ENCODE data around the gene DOCK10.
"Not testable (repeated sequence)": the region's sequence is repeated elsewhere in the genome, so short reads cannot be mapped to it uniquely, and the experiment has no call there.

DOCK10 gene

DNA sequence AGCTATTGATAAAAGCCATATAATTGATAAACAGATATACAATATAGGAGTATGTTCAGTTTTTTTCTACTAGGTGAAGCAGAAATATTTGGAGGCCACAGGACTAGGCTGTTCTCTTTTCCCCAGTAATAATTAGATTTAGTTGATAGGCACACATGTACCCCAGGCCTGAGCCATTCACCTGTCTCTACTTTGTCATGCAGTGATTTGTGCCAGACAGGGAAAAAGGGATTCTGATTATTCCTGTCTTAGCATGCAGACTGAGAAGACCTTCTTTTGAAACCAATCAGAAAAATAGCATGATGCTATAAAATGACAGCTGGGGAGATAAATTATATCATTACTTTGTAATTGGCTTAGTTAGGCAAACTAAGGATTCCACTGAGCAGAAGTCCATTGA is 94.3 kb downstream of the DOCK10 start:
- Histone ChIP-seq H3K4me3 (ENCODE audit: extremely low read depth, insufficient read depth, low read length, poor library complexity, severe bottlenecking) (no peak overlapping the region), H3K36me3 (ENCODE audit: control insufficient read depth, insufficient read depth, low read length) (no peaks in the 10 kb centered on the region), H3K9me3 (ENCODE audit: control insufficient read depth, low read length) (no peaks in the 10 kb centered on the region), H3K27ac (ENCODE audit: low read depth, low read length, severe bottlenecking) (no peak overlapping the region), H3K4me1 (ENCODE audit: control insufficient read depth, insufficient read depth, low read length, poor library complexity, severe bottlenecking) (peaks cover 3% of the 10 kb centered on the region)

DNA sequence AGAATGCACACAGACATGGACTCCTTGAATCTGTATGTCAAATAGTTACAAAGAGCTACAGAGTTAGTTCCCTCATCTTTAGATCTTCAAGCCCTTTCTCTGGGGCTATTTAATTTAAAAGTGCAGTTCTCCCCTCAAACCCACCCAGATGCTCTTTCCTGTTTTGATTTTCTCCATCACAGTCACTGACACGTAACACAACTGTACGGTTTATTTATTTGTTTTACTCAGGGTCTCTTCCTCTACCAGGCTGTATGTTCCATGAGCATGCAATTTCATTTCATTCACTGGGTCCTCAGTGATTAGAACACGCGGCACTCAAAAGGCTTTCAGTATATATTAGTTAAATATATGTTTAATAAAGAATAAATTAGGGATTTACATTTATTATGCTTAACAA is 94.7 kb downstream of the DOCK10 start:
- Histone ChIP-seq H3K27ac (ENCODE audit: low read depth, low read length, severe bottlenecking) (no peak overlapping the region), H3K4me1 (ENCODE audit: control insufficient read depth, insufficient read depth, low read length, poor library complexity, severe bottlenecking) (peaks cover 3% of the 10 kb centered on the region), H3K36me3 (ENCODE audit: control insufficient read depth, insufficient read depth, low read length) (no peaks in the 10 kb centered on the region), H3K4me3 (ENCODE audit: extremely low read depth, insufficient read depth, low read length, poor library complexity, severe bottlenecking) (no peak overlapping the region), H3K9me3 (ENCODE audit: control insufficient read depth, low read length) (no peaks in the 10 kb centered on the region)
- WGBS, 2 experiments (ENCODE audit: insufficient coverage in 2 of 2), result 80 to 83% methylated on average over 2 of the region's 4 CpGs

DNA sequence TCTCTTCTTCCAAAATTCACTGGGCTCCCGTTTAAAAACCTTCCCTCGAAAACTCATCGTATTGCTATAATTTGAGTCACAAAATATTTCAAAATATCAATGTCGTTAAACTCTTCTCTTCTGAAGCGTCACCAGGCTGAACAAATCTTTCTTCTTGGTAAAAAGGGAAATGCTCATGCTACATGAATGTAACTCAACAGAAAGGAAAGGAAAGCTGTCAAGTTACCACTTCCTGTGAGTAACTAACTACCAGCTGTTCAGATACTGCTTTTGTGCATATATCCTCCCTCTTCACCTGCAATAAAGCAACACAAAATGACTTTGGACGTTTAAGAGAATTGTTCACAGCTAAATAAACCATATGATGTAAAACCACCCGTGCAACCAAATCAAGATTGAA is 95.4 kb downstream of the DOCK10 start:
- no peaks in the 10 kb centered on the region for H3K36me3 ChIP-seq (ENCODE audit: control insufficient read depth, insufficient read depth, low read length)
- H3K9me3 ChIP-seq (ENCODE audit: control insufficient read depth, low read length), result no peaks in the 10 kb centered on the region
- H3K4me1 ChIP-seq (ENCODE audit: control insufficient read depth, insufficient read depth, low read length, poor library complexity, severe bottlenecking), result peaks cover 3% of the 10 kb centered on the region
- peak overlapping the region; percentile 17 for H3K27ac ChIP-seq (ENCODE audit: low read depth, low read length, severe bottlenecking)
- no peak overlapping the region for H3K4me3 ChIP-seq (ENCODE audit: extremely low read depth, insufficient read depth, low read length, poor library complexity, severe bottlenecking)
- WGBS, 2 experiments (ENCODE audit: insufficient coverage in 2 of 2), result 83 to 84% methylated on average over 5 to 6 of the region's 7 CpGs

DNA sequence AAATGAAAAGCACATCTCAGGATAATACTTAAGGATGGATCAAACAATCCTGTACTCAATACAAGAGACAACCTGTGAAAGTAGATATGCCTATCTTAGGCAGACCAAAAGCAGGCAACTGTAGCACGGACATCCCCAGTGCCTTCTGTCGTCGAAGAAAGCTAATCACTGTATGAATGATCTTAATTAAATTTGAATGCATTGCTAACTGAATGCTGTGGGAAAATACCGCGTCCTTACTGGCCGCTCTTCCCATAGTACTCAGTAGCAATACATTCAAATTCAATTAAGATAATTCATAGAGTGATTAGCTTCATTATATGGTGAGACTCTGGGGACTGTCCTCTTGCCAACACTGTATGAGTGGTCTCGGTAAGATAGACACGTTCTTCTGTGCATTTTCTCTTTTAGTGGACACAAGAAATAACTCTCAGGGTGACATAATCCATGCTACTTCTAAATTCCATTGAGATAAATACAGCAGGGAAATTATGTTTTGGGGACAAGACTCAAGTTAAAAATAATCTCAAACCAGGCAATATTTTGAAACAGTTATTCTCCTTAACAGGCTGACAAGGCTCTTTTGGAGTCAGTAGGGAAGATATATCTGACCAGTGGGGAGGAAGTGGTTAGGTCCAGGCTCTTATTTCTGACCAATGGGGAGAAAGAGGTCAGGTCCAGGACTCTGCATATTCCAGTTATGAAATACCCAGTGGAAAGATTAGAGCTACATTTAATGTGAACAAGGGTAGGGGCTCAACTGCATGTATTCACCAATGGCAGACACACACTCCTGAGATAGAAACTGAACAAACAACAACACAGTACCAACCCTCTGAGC is 97.3 kb downstream of the DOCK10 start:
- no CpG with 5 or more reads among the region's 8 CpGs for WGBS, 2 experiments (ENCODE audit: insufficient coverage in 2 of 2)
- Histone ChIP-seq H3K36me3 (ENCODE audit: control insufficient read depth, insufficient read depth, low read length) (no peaks in the 10 kb centered on the region), H3K9me3 (ENCODE audit: control insufficient read depth, low read length) (no peaks in the 10 kb centered on the region), H3K4me1 (ENCODE audit: control insufficient read depth, insufficient read depth, low read length, poor library complexity, severe bottlenecking) (peaks cover 3% of the 10 kb centered on the region), H3K4me3 (ENCODE audit: extremely low read depth, insufficient read depth, low read length, poor library complexity, severe bottlenecking) (no peak overlapping the region), H3K27ac (ENCODE audit: low read depth, low read length, severe bottlenecking) (no peak overlapping the region)

DNA sequence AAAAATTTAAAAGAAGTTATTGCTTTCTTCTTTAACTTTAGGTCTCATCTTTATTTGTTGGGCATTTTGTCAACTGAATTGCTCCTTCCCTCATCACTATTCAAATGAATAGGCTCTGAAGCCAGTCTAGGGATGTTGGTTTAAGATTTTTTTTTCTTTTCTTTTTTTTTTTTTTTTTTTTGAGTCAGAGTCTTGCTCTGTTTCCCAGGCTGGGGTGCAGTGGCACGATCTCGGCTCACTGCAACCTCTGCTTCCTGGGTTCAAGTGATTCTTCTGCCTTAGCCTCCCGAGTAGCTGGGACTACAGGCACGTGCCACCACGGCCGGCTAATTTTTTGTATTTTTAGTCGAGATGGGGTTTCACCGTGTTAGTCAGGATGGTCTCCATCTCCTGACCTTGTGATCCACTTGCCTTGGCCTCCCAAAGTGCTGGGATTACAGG is 98.6 kb downstream of the DOCK10 start:
- 80 to 97% methylated on average over 7 to 8 of the region's 8 CpGs for WGBS, 2 experiments (ENCODE audit: insufficient coverage in 2 of 2)
- not testable (repeated sequence) for H3K4me1 ChIP-seq (ENCODE audit: control insufficient read depth, insufficient read depth, low read length, poor library complexity, severe bottlenecking)

DNA sequence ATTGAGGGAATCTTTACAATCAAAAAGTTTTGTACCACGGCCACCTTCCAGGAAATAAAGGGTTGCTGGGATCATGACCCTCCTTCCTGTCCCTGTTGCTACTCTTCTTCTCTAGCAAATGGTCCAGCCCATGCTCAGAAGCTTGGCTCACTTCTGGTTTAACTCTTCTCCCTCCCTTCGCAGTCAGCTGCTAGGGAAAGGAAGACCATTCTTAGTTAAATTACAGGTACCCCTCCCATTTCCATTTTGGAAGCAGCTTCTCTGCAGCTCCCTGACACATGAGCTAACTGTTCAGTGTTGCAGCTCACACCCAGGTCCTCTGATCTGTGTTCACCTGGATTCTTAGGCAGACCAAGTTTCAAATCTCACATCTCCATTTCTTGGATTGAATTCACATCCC is 100.3 kb downstream of the DOCK10 start:
- 53 to 60% methylated on average over 1 to 2 of the region's 2 CpGs for WGBS, 2 experiments (ENCODE audit: insufficient coverage in 2 of 2)

More for the DNA sequence above, 98.6 kb downstream of the DOCK10 start:
- not testable (repeated sequence) for H3K9me3 ChIP-seq (ENCODE audit: control insufficient read depth, low read length); H3K4me3 ChIP-seq (ENCODE audit: extremely low read depth, insufficient read depth, low read length, poor library complexity, severe bottlenecking); H3K27ac ChIP-seq (ENCODE audit: low read depth, low read length, severe bottlenecking); H3K36me3 ChIP-seq (ENCODE audit: control insufficient read depth, insufficient read depth, low read length)

DNA sequence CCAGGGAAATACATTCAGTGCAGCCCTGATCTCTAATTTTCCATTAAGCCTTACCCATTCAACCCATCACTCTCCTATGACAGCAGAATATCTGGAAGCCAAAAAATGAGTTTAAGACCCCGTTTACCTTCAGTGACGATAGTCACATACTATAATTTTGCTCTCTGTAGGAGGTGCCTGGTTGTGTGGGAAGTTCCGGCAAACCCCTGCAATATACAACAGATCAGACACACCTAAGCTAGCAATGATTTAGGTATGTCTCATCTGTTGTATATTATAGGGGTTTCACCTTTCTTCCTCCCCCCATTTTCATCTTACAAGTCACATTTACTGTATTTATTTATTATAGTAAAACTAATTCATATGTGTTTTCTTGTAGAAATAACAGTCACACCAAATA is 101.7 kb downstream of the DOCK10 start:
- no peaks in the 10 kb centered on the region for H3K36me3 ChIP-seq (ENCODE audit: control insufficient read depth, insufficient read depth, low read length)
- no peak overlapping the region for H3K27ac ChIP-seq (ENCODE audit: low read depth, low read length, severe bottlenecking)
- no peak overlapping the region for H3K4me3 ChIP-seq (ENCODE audit: extremely low read depth, insufficient read depth, low read length, poor library complexity, severe bottlenecking)
- no peaks in the 10 kb centered on the region for H3K4me1 ChIP-seq (ENCODE audit: control insufficient read depth, insufficient read depth, low read length, poor library complexity, severe bottlenecking)
- no peaks in the 10 kb centered on the region for H3K9me3 ChIP-seq (ENCODE audit: control insufficient read depth, low read length)
- no CpG with 5 or more reads among the region's 3 CpGs for WGBS, 2 experiments (ENCODE audit: insufficient coverage in 2 of 2)

More for the DNA sequence above, 100.3 kb downstream of the DOCK10 start:
- H3K27ac ChIP-seq (ENCODE audit: low read depth, low read length, severe bottlenecking), result no peak overlapping the region
- no peaks in the 10 kb centered on the region for H3K36me3 ChIP-seq (ENCODE audit: control insufficient read depth, insufficient read depth, low read length)
- H3K9me3 ChIP-seq (ENCODE audit: control insufficient read depth, low read length), result no peaks in the 10 kb centered on the region
- H3K4me3 ChIP-seq (ENCODE audit: extremely low read depth, insufficient read depth, low read length, poor library complexity, severe bottlenecking), result no peak overlapping the region
- no peaks in the 10 kb centered on the region for H3K4me1 ChIP-seq (ENCODE audit: control insufficient read depth, insufficient read depth, low read length, poor library complexity, severe bottlenecking)

DNA sequence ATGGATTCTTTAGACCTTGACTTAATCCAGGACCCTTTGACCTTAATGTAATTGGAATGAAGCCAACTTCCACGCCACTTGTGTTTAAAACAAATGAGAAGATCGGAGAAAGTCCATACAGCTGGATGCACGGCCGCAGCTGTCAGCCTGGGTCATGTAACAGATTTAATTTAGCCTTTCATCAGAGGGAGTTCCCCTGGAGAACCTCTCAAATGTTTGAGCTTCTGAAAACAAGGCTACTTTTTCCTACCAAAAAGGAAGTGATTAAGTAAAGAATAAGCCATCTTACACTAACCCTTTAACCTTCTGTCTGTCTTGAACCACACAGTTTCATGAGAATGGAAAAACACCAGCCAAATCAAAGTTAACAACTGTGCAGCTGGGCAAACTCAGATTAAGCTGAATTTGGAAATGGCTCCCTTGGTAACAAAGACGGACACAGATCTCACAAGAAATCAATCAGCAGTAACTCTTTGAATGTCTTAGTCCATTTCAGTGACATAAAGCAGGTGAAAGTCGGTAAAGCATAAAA is 103.6 kb downstream of the DOCK10 start:
- 80 to 81% methylated on average over 1 to 5 of the region's 6 CpGs for WGBS, 2 experiments (ENCODE audit: insufficient coverage in 2 of 2)
- Histone ChIP-seq H3K4me1 (ENCODE audit: control insufficient read depth, insufficient read depth, low read length, poor library complexity, severe bottlenecking) (no peaks in the 10 kb centered on the region), H3K27ac (ENCODE audit: low read depth, low read length, severe bottlenecking) (peak overlapping the region; percentile 75), H3K4me3 (ENCODE audit: extremely low read depth, insufficient read depth, low read length, poor library complexity, severe bottlenecking) (no peak overlapping the region), H3K9me3 (ENCODE audit: control insufficient read depth, low read length) (no peaks in the 10 kb centered on the region), H3K36me3 (ENCODE audit: control insufficient read depth, insufficient read depth, low read length) (no peaks in the 10 kb centered on the region)

DNA sequence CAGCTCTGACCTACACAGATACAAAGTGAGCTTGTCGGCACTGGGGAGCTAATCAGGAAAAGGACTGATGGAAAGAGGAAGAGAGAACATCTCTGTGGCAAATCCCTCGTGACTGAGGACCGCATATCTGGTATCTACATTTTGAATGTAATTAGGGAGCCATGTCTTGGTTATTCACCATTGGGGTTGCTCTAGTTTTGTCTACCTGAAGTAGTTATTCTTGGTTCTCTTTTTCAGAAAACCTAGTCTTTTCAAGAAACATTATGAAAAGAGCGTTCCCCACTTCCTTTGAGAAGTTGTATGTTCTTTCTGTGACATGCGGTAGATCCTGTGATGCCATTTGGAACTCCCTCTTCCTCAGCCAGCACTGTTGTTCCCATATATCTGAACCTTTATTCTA is 104.4 kb downstream of the DOCK10 start:
- WGBS, 2 experiments (ENCODE audit: insufficient coverage in 2 of 2), result 73 to 100% methylated on average over 2 to 4 of the region's 5 CpGs
- Histone ChIP-seq H3K4me3 (ENCODE audit: extremely low read depth, insufficient read depth, low read length, poor library complexity, severe bottlenecking) (no peak overlapping the region), H3K9me3 (ENCODE audit: control insufficient read depth, low read length) (no peaks in the 10 kb centered on the region)

DNA sequence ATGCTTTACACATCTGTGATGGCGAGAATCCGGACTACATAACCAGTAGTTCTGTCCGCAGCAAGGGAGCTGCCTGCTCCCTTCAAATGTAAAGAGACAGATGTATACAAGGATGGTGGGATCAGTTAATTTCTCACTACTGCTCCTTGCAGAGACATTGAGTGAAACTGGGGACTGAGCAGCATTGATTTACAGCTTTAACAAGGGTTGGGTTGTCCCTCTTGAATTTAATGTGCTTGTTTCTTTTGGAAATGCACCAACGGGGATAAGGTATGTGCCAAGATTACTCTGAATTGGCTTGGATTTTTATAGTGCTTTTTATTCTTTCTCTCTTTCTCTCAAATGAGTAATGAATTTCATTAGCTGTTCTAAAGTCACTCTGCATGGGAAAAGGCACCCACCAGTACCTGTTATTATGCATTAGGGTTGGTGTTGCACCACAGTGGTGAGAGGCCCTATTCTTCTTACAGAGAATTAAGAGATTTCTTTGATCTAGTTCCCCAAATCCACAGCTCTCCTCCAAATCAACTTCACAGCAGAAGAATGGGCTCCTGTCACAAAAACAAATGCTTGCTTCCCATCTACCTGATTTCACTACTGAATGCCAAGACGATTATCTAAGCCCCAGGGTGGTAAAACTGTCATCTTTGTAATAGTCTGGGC is 107.6 kb downstream of the DOCK10 start:
- no peak overlapping the region for H3K4me3 ChIP-seq (ENCODE audit: extremely low read depth, insufficient read depth, low read length, poor library complexity, severe bottlenecking)
- no peaks in the 10 kb centered on the region for H3K9me3 ChIP-seq (ENCODE audit: control insufficient read depth, low read length)
- 74 to 85% methylated on average over 3 of the region's 5 CpGs for WGBS, 2 experiments (ENCODE audit: insufficient coverage in 2 of 2)
- H3K27ac ChIP-seq (ENCODE audit: low read depth, low read length, severe bottlenecking), result no peak overlapping the region
- H3K36me3 ChIP-seq (ENCODE audit: control insufficient read depth, insufficient read depth, low read length), result no peaks in the 10 kb centered on the region
- no peaks in the 10 kb centered on the region for H3K4me1 ChIP-seq (ENCODE audit: control insufficient read depth, insufficient read depth, low read length, poor library complexity, severe bottlenecking)

More for the DNA sequence above, 104.4 kb downstream of the DOCK10 start:
- H3K36me3 ChIP-seq (ENCODE audit: control insufficient read depth, insufficient read depth, low read length), result no peaks in the 10 kb centered on the region
- no peaks in the 10 kb centered on the region for H3K4me1 ChIP-seq (ENCODE audit: control insufficient read depth, insufficient read depth, low read length, poor library complexity, severe bottlenecking)
- H3K27ac ChIP-seq (ENCODE audit: low read depth, low read length, severe bottlenecking), result no peak overlapping the region

DNA sequence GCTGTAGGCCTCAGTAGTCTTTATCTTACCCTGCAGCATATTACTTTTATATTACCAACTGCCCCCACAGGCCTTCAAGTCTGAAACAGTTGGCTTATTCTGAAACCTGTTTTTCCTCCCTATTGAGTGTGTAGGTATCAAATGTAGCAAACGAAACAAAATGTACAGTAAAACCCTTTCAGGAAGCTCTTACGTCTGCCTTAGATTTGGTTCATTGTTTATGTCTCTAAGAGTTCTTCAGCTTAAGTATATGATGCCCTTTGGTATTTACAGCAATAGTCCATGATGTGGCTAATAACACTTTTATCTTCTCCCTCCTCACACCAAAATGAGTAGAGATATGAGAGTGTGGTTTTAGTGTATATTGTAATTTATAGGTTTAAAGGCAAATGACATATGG is 108.8 kb downstream of the DOCK10 start:
- WGBS, 2 experiments (ENCODE audit: insufficient coverage in 2 of 2), result 93% methylated on average over 2 of the region's 2 CpGs; no CpG with 5 or more reads in 1 of the 2 experiments
- Histone ChIP-seq H3K9me3 (ENCODE audit: control insufficient read depth, low read length) (no peaks in the 10 kb centered on the region), H3K4me1 (ENCODE audit: control insufficient read depth, insufficient read depth, low read length, poor library complexity, severe bottlenecking) (no peaks in the 10 kb centered on the region), H3K36me3 (ENCODE audit: control insufficient read depth, insufficient read depth, low read length) (no peaks in the 10 kb centered on the region), H3K27ac (ENCODE audit: low read depth, low read length, severe bottlenecking) (no peak overlapping the region), H3K4me3 (ENCODE audit: extremely low read depth, insufficient read depth, low read length, poor library complexity, severe bottlenecking) (no peak overlapping the region)
